ENCODE measurements around the gene IER5L.
"Not testable (repeated sequence)": the region's sequence is repeated elsewhere in the genome, so short reads cannot be mapped to it uniquely, and the experiment has no call there.

The IER5L gene

GRCh38 chr9:129198319-129199043 is 20.4 kb upstream of the IER5L start:
- H3K4me1 ChIP-seq (ENCODE audit: control extremely low read depth in 1 of 4, control insufficient read depth in 4 of 4, insufficient read depth in 4 of 4, low read length in 3 of 4) = peaks cover 0 to 15% (median 7%) of the 10 kb centered on the region in 4 experiments
- CTCF ChIA-PET = interaction anchor here (0.7 to 1.6 kb wide), 4 partner anchors 17 to 27 kb away, joined by 3 to 6 read pairs (median 4); partner anchors contain the start of gene IER5L
- H3K36me3 ChIP-seq (ENCODE audit: control insufficient read depth in 4 of 4, insufficient read depth in 4 of 4, low read length in 3 of 4) = no peaks in the 10 kb centered on the region
- peaks cover 0 to 4% (median 0%) of the 10 kb centered on the region in 5 experiments for H3K27me3 ChIP-seq (replicated peaks in 2 of 5; ENCODE audit: control insufficient read depth in 4 of 5, insufficient read depth in 5 of 5, low read length in 4 of 5)
- no peaks in the 10 kb centered on the region for H3K9me3 ChIP-seq (ENCODE audit: control extremely low read depth in 1 of 5, control insufficient read depth in 4 of 5, insufficient read depth in 2 of 5, low read depth in 1 of 5, low read length in 4 of 5)
- H3K27ac ChIP-seq (ENCODE audit: insufficient read depth in 1 of 2, low read depth in 1 of 2, low read length in 2 of 2, poor library complexity in 1 of 2, severe bottlenecking in 2 of 2) = no peak overlapping the region
- DNase-seq = peak in 2 of 3 donors; percentile 53 to 65
- POLR2A ChIA-PET = interaction anchor here (1.8 kb wide), 1 partner anchor 21 kb away, joined by 7 read pairs; the partner anchor contains the start of gene IER5L
- 31% methylated on average over 29 of the region's 30 CpGs for WGBS (ENCODE audit: insufficient coverage)
- H3K4me3 ChIP-seq (ENCODE audit: control insufficient read depth in 1 of 7, extremely low read depth in 1 of 7, insufficient read depth in 4 of 7, low read depth in 2 of 7, low read length in 6 of 7) = peak overlapping the region in 2 of 7 experiments; percentile 36 to 52

- no peak for DNase-seq
- H3K27me3 ChIP-seq (replicated peaks in 2 of 5; ENCODE audit: control insufficient read depth in 4 of 5, insufficient read depth in 5 of 5, low read length in 4 of 5) = peaks cover 0 to 4% (median 0%) of the 10 kb centered on the region in 5 experiments
- H3K36me3 ChIP-seq (ENCODE audit: control insufficient read depth in 4 of 4, insufficient read depth in 4 of 4, low read length in 3 of 4) = no peaks in the 10 kb centered on the region
- 75% methylated on average over 6 of the region's 8 CpGs for WGBS (ENCODE audit: insufficient coverage)
- H3K4me3 ChIP-seq (ENCODE audit: control insufficient read depth in 1 of 7, extremely low read depth in 1 of 7, insufficient read depth in 4 of 7, low read depth in 2 of 7, low read length in 6 of 7) = peak overlapping the region in 1 of 7 experiments; percentile 52
- no peaks in the 10 kb centered on the region for H3K9me3 ChIP-seq (ENCODE audit: control extremely low read depth in 1 of 5, control insufficient read depth in 4 of 5, insufficient read depth in 2 of 5, low read depth in 1 of 5, low read length in 4 of 5)
- ChIA-PET POLR2A (interaction anchor here (1.8 kb wide), 1 partner anchor 20 kb away, joined by 7 read pairs; the partner anchor contains the start of gene IER5L), CTCF (interaction anchor here (1.0 to 1.6 kb wide), 2 partner anchors 17 to 28 kb away, joined by 3 to 6 read pairs; no protein-coding TSS in a partner anchor)
- peaks cover 0 to 11% (median 6%) of the 10 kb centered on the region in 4 experiments for H3K4me1 ChIP-seq (ENCODE audit: control extremely low read depth in 1 of 4, control insufficient read depth in 4 of 4, insufficient read depth in 4 of 4, low read length in 3 of 4)
- H3K27ac ChIP-seq (ENCODE audit: insufficient read depth in 1 of 2, low read depth in 1 of 2, low read length in 2 of 2, poor library complexity in 1 of 2, severe bottlenecking in 2 of 2) = no peak overlapping the region
These were observed 19.9 kb upstream of the IER5L start for GRCh38 chr9:129197978-129198318.

GRCh38 chr9:129197045-129197444 is 19.0 kb upstream of the IER5L start:
- POLR2A ChIA-PET; H3K27ac ChIP-seq (ENCODE audit: insufficient read depth in 1 of 2, low read depth in 1 of 2, low read length in 2 of 2, poor library complexity in 1 of 2, severe bottlenecking in 2 of 2); H3K27me3 ChIP-seq (replicated peaks in 2 of 5; ENCODE audit: control insufficient read depth in 4 of 5, insufficient read depth in 5 of 5, low read length in 4 of 5); DNase-seq; H3K4me1 ChIP-seq (ENCODE audit: control extremely low read depth in 1 of 4, control insufficient read depth in 4 of 4, insufficient read depth in 4 of 4, low read length in 3 of 4); H3K36me3 ChIP-seq (ENCODE audit: control insufficient read depth in 4 of 4, insufficient read depth in 4 of 4, low read length in 3 of 4); H3K4me3 ChIP-seq (ENCODE audit: control insufficient read depth in 1 of 7, extremely low read depth in 1 of 7, insufficient read depth in 4 of 7, low read depth in 2 of 7, low read length in 6 of 7); H3K9me3 ChIP-seq (ENCODE audit: control extremely low read depth in 1 of 5, control insufficient read depth in 4 of 5, insufficient read depth in 2 of 5, low read depth in 1 of 5, low read length in 4 of 5); CTCF ChIA-PET: not testable (repeated sequence)
- WGBS (ENCODE audit: insufficient coverage) = 98% methylated on average over 6 of the region's 6 CpGs

- Histone ChIP-seq H3K4me1 (ENCODE audit: control extremely low read depth in 1 of 4, control insufficient read depth in 4 of 4, insufficient read depth in 4 of 4, low read length in 3 of 4) (peaks cover 0 to 8% (median 6%) of the 10 kb centered on the region in 4 experiments), H3K4me3 (ENCODE audit: control insufficient read depth in 1 of 7, extremely low read depth in 1 of 7, insufficient read depth in 4 of 7, low read depth in 2 of 7, low read length in 6 of 7) (no peak overlapping the region), H3K9me3 (ENCODE audit: control extremely low read depth in 1 of 5, control insufficient read depth in 4 of 5, insufficient read depth in 2 of 5, low read depth in 1 of 5, low read length in 4 of 5) (peaks cover 0 to 5% (median 0%) of the 10 kb centered on the region in 5 experiments), H3K36me3 (ENCODE audit: control insufficient read depth in 4 of 4, insufficient read depth in 4 of 4, low read length in 3 of 4) (no peaks in the 10 kb centered on the region), H3K27me3 (replicated peaks in 2 of 5; ENCODE audit: control insufficient read depth in 4 of 5, insufficient read depth in 5 of 5, low read length in 4 of 5) (peaks cover 0 to 4% (median 0%) of the 10 kb centered on the region in 5 experiments), H3K27ac (ENCODE audit: insufficient read depth in 1 of 2, low read depth in 1 of 2, low read length in 2 of 2, poor library complexity in 1 of 2, severe bottlenecking in 2 of 2) (no peak overlapping the region)
- POLR2A ChIA-PET = no interaction called here
- 90% methylated on average over 5 of the region's 10 CpGs for WGBS (ENCODE audit: insufficient coverage)
- no peak for DNase-seq
- CTCF ChIA-PET = no interaction called here
These were observed 17.5 kb upstream of the IER5L start for GRCh38 chr9:129195606-129196005.

DNA sequence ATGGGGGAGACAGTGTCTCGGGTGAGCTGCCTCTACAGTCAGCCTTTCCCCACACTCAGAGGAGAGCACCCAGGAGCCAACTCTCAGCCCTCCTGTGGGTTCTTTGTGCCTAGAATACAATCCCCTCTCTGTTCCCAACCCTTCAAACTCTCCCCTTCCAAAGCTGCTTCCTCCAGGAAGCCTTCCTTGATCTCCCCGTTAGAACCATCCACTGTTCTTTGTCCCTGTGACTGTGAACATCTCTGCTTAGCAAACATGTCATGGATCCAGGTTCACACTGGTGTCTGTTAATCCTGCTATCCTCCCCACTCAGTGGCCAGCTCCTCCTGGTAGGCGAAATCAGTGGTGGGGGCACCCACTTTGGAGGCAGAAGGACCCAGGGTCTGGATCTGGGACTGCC is 16.2 kb upstream of the IER5L start:
- Histone ChIP-seq H3K4me3 (ENCODE audit: control insufficient read depth in 1 of 7, extremely low read depth in 1 of 7, insufficient read depth in 4 of 7, low read depth in 2 of 7, low read length in 6 of 7) (no peak overlapping the region), H3K27me3 (replicated peaks in 2 of 5; ENCODE audit: control insufficient read depth in 4 of 5, insufficient read depth in 5 of 5, low read length in 4 of 5) (peaks cover 0 to 4% (median 0%) of the 10 kb centered on the region in 5 experiments), H3K27ac (ENCODE audit: insufficient read depth in 1 of 2, low read depth in 1 of 2, low read length in 2 of 2, poor library complexity in 1 of 2, severe bottlenecking in 2 of 2) (no peak overlapping the region), H3K36me3 (ENCODE audit: control insufficient read depth in 4 of 4, insufficient read depth in 4 of 4, low read length in 3 of 4) (no peaks in the 10 kb centered on the region), H3K4me1 (ENCODE audit: control extremely low read depth in 1 of 4, control insufficient read depth in 4 of 4, insufficient read depth in 4 of 4, low read length in 3 of 4) (peaks cover 0 to 8% (median 6%) of the 10 kb centered on the region in 4 experiments), H3K9me3 (ENCODE audit: control extremely low read depth in 1 of 5, control insufficient read depth in 4 of 5, insufficient read depth in 2 of 5, low read depth in 1 of 5, low read length in 4 of 5) (peaks cover 0 to 5% (median 0%) of the 10 kb centered on the region in 5 experiments)
- WGBS (ENCODE audit: insufficient coverage) = 97% methylated on average over 3 of the region's 3 CpGs
- CTCF ChIA-PET = interaction anchor here (0.7 to 1.6 kb wide), 3 partner anchors 12 to 376 kb away, joined by 3 to 4 read pairs (median 3); no protein-coding TSS in a partner anchor
- POLR2A ChIA-PET = interaction anchor here (1.2 kb wide), 1 partner anchor 17 kb away, joined by 4 read pairs; no protein-coding TSS in a partner anchor
- no peak for DNase-seq

GRCh38 chr9:129193655-129194054 is 15.6 kb upstream of the IER5L start:
- H3K9me3 ChIP-seq (ENCODE audit: control extremely low read depth in 1 of 5, control insufficient read depth in 4 of 5, insufficient read depth in 2 of 5, low read depth in 1 of 5, low read length in 4 of 5) = peaks cover 0 to 5% (median 0%) of the 10 kb centered on the region in 5 experiments
- ChIA-PET CTCF (interaction anchor here (1.0 to 1.6 kb wide), 2 partner anchors 10 to 11 kb away, joined by 3 to 4 read pairs; no protein-coding TSS in a partner anchor), POLR2A (interaction anchor here (1.2 kb wide), 1 partner anchor 16 kb away, joined by 4 read pairs; no protein-coding TSS in a partner anchor)
- H3K27ac ChIP-seq (ENCODE audit: insufficient read depth in 1 of 2, low read depth in 1 of 2, low read length in 2 of 2, poor library complexity in 1 of 2, severe bottlenecking in 2 of 2) = no peak overlapping the region
- no peaks in the 10 kb centered on the region for H3K36me3 ChIP-seq (ENCODE audit: control insufficient read depth in 4 of 4, insufficient read depth in 4 of 4, low read length in 3 of 4)
- H3K27me3 ChIP-seq (replicated peaks in 2 of 5; ENCODE audit: control insufficient read depth in 4 of 5, insufficient read depth in 5 of 5, low read length in 4 of 5) = peaks cover 0 to 4% (median 0%) of the 10 kb centered on the region in 5 experiments
- H3K4me1 ChIP-seq (ENCODE audit: control extremely low read depth in 1 of 4, control insufficient read depth in 4 of 4, insufficient read depth in 4 of 4, low read length in 3 of 4) = peaks cover 0 to 7% (median 6%) of the 10 kb centered on the region in 4 experiments
- WGBS (ENCODE audit: insufficient coverage) = 93% methylated on average over 4 of the region's 7 CpGs
- DNase-seq = no peak
- H3K4me3 ChIP-seq (ENCODE audit: control insufficient read depth in 1 of 7, extremely low read depth in 1 of 7, insufficient read depth in 4 of 7, low read depth in 2 of 7, low read length in 6 of 7) = no peak overlapping the region

DNA sequence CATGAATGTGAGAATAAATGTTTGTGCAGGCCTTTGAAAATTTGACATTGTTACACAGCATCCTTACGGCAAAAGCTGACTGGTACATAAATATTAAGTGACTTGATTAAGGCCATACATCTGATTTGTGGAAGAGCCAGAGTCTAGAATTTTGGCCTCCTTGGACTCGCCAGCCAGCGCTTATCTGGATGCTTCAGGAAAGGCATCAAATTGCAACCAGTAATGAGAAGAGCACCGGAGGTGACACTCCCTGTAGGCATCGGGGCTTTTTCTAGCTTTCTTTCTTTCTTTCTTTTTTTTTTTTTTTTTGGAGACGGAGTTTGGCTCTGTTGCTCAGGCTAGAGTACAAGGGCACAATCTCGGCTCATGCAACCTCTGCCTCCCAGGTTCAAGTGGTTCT is 13.2 kb upstream of the IER5L start:
- POLR2A ChIA-PET = interaction anchor here (0.6 to 1.3 kb wide), 3 partner anchors 10 to 134 kb away, joined by 3 read pairs; partner anchors contain the start of gene IER5L
- CTCF ChIA-PET = interaction anchor here (1.0 kb wide), 1 partner anchor 94 kb away, joined by 4 read pairs; no protein-coding TSS in a partner anchor

More for the DNA sequence above, 13.2 kb upstream of the IER5L start:
- H3K27ac ChIP-seq (ENCODE audit: insufficient read depth in 1 of 2, low read depth in 1 of 2, low read length in 2 of 2, poor library complexity in 1 of 2, severe bottlenecking in 2 of 2) = no peak overlapping the region
- no peak for DNase-seq
- peaks cover 0 to 4% (median 0%) of the 10 kb centered on the region in 5 experiments for H3K27me3 ChIP-seq (replicated peaks in 2 of 5; ENCODE audit: control insufficient read depth in 4 of 5, insufficient read depth in 5 of 5, low read length in 4 of 5)
- no peaks in the 10 kb centered on the region for H3K36me3 ChIP-seq (ENCODE audit: control insufficient read depth in 4 of 4, insufficient read depth in 4 of 4, low read length in 3 of 4)
- WGBS (ENCODE audit: insufficient coverage) = 95% methylated on average over 6 of the region's 7 CpGs
- peaks cover 0 to 9% (median 0%) of the 10 kb centered on the region in 5 experiments for H3K9me3 ChIP-seq (ENCODE audit: control extremely low read depth in 1 of 5, control insufficient read depth in 4 of 5, insufficient read depth in 2 of 5, low read depth in 1 of 5, low read length in 4 of 5)
- H3K4me1 ChIP-seq (ENCODE audit: control extremely low read depth in 1 of 4, control insufficient read depth in 4 of 4, insufficient read depth in 4 of 4, low read length in 3 of 4) = no peaks in the 10 kb centered on the region
- H3K4me3 ChIP-seq (ENCODE audit: control insufficient read depth in 1 of 7, extremely low read depth in 1 of 7, insufficient read depth in 4 of 7, low read depth in 2 of 7, low read length in 6 of 7) = no peak overlapping the region

Measured in common myeloid progenitor, CD34-positive (primary cell).